HG03045 (cell line): ENCODE results near the gene PLA2G4B.

ENCODE experiments used
- ATAC-seq: cut with Tn5 transposase; IDR thresholded peaks from one replicate; pipeline ENCODE4 v1.9.1; 2021; ENCODE audit warnings: mild to moderate bottlenecking, moderate library complexity; ENCODE audit not compliant: unreplicated experiment

PLA2G4B gene

DNA sequence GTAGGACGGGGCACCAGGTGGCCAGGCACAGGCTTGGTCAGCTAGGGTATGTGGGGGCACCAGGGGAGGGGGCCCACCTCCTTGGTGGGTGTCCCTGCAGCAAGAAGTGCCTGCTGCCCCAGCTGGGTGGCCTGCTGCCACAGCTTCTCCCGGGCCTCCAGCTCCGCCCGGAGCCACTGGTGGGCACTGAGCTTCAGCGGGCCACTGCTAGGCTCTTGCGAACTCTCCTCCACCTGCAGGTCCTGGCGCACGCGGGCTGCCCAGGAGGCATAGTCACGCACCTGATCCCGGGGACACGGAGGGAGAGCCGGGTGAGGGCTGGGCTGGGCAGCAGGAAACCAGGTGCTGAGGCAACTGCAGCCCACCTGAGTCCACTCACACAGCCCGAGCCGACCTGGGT lies 29.7 kb downstream of the PLA2G4B start:
- ATAC-seq, result no peak

DNA sequence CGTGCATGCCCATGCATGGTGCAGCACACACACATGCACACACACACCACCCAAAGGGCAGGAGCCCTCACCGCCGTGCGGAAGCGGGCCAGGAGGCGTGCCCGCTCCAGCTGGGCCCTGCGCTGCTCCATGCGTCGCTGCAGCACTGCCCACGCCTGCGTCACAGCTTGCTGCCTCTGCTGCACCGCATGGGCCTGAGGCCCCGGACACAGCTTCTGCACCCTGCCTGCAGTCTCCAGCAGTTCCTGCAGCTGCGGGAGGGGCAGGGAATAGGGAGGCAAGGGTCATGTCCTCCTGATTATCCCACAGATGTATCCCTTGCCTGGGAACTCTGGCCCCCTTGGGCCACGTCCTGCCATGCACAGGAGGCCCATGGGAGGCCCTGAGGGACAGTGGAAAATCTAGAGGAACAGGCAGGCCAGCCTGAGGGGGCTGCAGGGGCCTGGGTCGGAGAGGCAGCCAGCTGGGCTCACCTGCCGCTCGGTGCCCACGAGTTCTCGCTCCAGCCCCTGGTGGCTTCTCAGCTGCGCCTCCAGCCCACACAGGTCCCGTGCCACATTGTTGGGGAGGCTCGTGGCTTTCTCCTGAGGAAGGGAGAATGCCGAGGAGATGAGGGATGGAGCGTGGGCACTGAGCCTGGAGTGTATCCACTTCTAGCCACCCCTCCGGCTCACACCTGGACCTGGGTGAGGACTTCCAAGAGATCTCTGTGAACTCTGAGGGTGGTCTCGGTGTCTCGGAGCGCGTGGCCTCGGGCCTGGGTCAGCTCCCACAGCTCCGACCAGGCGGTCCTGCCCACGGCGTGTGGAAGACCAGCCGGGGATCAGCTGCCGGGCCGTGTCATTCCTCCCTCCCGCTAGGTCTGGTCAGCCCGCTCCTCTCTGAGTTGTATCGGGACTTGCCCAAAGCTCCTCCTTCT lies 31.4 kb downstream of the PLA2G4B start:
- ATAC-seq, result no peak

DNA sequence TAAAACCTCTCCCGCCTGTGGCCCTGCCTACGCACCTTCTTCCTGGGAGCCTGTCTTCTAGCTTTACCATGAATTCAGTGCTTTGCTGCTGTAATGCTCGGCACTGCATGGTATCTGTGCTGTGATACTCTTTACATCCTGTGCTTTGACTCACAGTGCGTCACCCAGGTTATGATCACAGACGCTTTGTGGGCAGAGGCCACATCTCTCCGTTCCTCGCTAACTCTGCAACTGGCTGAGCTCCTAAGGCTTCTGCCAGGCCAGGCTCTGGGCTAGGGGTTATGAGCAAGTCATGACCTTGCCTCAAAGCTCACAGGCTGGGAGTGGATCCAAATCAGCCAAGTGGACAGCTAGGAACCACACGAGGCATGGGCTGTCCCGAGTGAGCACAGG lies 32.0 kb downstream of the PLA2G4B start:
- no peak for ATAC-seq

DNA sequence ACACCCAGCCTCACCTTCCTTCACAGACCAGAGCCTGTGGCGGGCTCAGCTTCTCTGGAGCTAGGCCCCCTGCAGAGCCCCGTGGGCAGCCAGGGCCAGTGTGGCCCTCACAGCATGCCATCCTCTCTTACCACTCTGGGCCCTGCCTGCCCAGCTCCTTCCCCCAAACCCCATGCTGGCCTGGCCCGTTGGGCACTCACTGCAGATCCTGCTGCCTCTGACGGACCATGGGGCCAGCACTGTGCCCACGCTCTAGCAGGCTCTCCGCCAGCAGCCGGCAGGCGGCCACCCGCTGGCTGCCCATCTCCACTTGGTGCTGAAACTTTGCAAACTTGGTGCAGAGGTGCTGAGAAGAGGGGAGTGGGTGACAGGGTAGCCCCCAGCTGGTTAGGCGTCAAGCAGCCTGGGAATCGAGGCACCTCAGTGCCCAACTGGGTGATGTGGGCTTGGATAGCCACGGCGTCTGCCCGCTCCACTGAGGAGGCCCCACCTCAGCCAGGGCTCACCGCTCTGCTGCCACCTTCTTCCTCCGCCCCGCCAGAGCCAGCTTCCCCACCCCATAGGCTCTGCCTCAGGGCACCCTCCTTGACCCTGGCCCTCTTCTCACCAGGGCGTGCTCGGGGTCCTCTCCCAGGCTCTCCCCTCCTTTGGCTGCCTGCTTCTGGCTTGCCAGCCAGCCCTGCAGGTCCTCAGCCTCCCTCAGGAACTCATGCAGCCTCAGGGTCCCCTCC lies 32.7 kb downstream of the PLA2G4B start:
- ATAC-seq, result no peak

DNA sequence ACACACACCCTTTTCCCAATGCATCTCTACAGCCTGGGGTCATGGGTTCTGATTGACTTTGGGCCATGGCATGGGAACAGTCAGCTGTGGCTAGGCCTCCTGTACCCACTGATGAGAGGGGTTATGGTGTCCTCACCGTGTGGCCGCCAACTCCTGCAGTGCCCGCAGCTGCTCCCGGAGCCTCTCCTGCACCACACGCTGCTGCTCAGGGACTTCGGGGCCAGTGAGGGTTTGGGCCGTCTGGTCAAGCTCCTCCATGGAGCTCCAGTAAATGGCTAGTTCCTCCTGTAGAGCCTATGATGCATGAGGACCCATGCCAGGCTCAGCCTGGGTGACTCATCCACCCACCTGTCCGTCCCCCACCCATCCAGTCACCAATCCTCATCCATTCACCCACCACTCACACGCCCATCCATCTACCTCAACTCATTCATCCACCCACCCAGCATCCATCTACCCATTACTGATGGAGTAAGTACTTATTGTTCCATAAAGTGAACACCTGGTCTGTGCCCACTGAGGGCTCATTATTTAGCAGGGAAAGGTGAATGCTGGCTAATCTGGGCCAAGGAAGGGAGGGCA lies 33.6 kb downstream of the PLA2G4B start:
- ATAC-seq, result no peak

DNA sequence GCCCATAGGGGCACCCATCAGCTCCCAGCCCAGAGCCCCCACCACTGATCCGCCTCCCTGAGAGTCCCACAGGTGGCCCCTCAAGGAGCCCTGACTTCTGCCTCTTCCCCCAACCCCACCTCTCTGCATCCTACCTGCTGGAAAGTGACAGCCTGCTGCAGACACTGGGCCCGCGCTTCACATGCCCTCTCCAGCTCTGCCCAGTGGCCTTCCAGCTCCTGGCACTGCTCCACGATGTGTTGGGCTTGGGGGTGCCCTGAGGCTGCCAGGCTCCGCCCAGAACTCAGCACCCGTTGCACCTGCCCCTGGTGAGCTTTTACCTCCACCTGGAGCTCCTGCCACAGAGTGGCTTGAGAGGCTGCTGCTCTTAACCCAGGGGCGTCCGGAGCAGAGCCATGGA lies 35.1 kb downstream of the PLA2G4B start:
- ATAC-seq, result no peak

DNA sequence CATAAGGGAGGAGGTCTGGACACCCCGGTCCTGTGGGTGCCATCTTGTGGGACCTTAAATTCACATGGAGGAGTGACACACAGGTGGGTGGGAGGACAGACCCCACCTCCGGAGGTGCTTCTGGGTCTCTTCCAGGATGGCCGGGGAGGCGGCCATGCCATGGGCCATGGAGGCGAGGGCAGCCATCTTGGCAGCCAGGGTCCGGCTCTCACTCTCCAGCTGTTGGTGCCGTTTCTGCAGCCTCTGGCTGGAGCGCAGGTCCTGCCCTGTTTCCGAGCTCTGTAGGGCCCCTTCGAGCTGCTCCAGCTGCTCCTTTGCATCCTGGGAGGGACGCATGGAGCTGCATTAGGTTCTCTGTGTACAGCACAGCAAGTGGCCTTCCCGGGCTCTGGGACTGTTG lies 36.1 kb downstream of the PLA2G4B start:
- no peak for ATAC-seq

DNA sequence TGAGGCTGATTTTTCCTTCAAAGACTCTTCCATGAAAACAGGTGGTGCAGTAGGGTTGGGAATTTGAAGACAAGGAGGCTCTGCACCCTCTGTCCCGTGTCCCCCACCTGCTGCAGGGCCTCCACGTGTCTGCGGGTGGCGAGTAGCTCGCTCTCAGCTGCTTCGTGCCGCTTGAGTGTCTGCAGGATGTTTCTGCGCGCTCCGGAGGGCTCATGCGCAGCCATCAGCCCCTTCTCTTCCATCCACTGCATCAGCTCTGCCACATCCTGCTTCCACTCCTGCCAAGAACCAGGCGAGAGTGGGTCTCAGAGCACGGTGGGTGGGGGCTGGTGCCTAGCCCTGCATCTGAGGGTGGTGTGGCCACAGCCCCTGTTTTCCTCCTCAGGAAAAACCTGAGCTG lies 37.4 kb downstream of the PLA2G4B start:
- no peak for ATAC-seq

DNA sequence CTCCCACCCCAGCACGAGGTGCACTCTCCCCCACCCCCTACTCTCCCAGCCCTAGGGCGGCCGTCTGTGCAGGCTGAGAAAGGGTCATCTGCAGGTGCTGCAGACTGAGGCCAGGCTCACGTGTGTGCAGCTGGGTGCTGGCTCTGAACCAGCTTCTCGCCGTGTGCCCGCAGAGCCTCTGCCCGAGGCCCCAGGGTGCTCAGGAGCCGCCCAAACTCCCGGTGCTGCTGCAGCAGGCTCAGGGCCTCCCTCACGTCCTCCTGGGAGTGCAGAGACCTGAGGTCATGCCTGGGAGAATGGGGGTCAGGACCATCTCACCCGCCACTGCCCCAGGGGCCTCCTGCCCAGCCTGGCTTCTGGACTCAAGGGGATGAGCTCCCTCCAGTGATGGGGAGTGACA lies 38.0 kb downstream of the PLA2G4B start:
- ATAC-seq, result no peak

DNA sequence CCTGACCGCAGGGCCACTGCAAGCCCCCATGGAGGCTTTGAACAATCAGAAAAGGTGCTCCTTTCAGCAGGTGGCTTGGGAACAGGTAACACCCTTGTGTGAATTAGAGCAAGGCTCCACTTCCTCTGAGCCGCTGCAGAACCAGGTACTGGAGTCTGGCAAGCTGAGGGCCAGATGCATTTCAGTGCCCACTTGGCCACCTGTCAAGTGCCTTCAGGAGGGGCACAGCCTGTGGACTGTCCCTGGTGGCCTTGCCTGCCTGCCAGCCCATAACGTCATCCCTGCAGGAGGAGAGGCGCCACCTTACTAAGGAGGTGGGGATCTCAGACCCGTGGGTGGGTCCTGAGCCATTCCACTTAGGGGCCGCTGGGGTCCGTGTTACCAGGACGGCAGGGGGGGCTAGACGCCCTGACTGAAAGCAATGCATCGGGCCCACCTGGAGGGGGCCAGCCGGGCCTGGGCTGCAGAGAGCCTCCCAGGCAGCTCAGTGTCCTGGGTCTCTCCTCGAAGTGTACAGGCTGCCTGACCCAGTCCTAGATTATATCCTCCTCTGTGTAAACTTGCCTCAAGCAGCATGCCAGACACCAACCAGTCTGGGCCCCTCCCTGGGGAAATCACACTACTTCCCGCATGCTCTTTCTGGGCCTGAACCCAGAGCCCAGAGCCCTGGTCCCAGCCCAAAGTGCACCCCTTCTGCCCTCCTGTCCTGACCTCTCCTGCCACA lies 39.1 kb downstream of the PLA2G4B start:
- no peak for ATAC-seq

DNA sequence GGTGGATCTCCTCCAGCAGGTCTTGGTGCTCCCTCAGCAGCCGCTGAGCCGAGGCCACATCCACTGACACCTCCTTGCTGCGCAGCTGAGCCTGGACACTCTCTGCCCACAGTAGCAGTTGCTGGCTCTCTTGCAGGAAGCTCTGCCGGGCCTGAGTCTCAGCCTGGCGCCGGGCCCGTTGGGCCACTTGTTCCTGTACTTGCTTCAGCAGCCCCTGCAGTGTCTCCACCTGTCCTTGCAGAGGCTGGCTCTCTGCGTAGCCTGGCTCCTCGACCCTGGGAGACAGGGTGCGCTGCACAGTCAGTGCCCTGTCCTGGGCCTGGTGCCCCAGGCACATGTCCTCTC lies 39.7 kb downstream of the PLA2G4B start:
- ATAC-seq, result no peak

DNA sequence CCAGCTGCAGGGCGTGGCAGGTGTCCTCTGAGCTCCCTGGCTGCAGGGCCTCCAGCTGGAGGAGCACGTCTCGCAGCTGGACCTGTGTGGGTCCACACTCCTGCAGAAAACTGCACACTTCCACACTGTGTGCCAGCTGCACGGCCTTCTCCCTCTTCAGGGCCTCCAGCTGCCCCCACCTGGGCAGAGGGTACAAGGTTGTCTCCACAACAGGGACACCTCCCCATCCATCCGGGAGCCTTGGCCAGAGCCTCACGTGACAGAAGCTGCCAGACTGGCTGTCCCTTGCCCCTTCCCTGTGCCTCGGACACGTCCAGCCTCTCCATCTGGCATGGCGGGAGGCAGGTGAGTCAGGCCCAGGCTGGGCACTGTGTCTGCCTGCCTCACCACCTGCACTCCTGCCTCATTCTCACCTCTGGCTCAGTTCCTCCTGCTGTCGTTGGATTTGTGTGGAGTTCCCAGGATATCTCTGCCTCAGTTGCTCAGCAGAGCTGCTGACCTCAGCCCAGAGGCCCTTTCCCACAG lies 40.7 kb downstream of the PLA2G4B start:
- ATAC-seq, result no peak

DNA sequence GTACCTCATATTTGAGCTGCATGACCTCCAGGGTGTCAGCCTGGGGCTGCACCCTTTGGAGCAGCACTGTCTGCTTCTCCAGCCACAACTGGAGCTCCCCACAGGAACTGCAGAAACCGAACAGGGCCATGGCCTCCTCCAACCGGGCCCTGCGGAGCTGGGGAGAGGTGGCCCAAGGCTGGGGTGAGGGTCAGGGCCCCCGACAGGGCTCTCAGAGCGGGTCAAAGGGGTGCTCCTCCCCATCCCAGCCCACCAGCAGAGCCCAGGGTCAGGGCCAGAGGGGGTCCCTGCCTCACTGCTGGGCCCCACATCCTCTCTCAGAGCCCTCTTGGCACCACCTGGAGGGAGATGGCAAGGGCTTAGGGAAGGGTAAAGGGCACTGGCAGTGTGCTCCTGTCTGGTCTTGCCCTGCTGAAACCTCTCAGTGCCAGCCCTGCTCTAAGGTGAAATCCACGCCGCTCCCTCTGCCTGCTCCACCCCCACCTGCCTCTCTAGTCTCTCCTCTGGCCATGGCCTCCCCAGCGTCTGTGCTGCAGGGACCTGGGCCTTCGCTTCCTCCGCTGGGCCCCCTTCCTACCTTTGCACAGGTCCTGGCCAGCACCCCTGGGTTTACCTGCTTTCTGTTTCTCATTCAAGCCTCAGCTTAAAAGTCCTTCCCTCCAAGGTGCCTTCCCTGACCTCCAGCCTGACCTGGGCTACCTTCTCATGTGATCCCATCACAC lies 41.7 kb downstream of the PLA2G4B start:
- no peak for ATAC-seq

DNA sequence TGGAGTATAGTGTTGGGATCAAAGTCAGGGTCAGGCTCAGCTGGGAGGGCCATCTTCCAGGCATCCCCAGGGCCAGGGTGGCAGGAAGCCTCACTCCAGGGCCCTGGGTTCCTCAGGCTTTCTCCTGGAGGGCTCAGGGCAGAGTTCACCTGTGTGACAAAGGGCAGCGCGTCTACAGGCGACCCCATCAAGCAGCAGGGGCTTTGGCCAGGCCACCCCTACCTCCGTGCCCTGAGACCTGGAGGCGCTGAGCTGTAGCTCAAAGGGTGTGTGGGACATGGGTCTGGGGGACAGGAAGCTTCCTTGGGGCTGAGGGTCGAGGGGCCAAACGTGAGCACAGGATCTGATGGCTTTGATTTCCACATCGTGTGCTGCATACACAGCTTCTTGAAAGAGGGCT lies 42.4 kb downstream of the PLA2G4B start:
- ATAC-seq, result no peak

DNA sequence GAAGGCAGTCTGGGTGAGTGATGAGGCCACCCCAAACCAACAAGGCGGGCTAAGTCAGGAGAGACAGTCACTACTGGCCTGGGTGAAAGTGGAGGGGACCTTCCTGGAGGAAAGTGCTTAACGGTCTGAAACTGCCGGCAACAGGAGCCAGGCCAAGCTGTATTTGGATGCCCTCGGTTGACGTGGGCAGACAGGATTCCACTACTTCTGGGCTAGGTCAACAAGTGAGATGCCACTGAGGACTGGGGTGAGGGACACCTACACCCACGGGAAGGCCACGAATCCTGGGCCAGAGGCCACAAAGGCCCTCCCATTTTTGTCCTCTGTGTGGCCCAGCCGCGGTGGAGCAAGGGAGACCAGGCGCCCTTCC lies 42.9 kb downstream of the PLA2G4B start:
- ATAC-seq, result no peak

DNA sequence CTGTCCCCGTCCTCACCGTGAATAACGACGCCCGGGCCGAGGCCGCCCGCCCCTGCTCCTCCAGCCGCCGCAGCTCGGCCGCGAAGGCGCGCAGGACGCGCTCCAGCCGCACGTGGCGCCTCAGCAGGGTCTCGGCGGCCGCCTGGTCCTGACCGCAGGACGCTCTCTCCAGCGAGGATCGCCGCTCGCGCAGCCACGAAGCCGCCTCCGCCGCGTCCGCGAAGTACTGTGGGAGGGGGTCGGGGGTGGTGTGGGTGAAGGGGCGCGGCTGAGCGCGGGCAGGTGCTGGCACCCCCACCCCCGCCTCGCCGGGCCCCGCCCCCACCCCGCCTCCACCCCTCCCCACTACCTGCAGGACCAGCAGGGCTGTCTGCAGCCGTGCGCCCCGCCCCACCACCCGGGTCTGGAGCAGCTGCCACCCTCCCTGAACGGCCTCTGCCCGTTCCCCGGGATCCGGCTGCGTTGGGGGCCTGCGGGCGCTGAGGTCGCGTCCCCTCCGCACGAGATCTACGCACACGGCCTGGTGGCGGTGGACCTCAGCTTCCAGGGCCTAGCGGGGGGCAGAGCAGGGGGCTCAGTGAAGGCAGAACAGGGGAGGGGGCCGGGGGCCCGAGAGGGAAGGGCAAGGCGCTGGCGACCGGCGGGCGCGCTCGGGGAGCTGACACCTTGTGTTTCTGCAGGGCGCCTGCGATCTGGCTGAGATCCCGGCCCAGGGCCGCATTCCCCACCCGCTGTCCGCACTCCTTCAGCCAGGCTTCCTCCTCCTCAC lies 43.5 kb downstream of the PLA2G4B start:
- no peak for ATAC-seq

DNA sequence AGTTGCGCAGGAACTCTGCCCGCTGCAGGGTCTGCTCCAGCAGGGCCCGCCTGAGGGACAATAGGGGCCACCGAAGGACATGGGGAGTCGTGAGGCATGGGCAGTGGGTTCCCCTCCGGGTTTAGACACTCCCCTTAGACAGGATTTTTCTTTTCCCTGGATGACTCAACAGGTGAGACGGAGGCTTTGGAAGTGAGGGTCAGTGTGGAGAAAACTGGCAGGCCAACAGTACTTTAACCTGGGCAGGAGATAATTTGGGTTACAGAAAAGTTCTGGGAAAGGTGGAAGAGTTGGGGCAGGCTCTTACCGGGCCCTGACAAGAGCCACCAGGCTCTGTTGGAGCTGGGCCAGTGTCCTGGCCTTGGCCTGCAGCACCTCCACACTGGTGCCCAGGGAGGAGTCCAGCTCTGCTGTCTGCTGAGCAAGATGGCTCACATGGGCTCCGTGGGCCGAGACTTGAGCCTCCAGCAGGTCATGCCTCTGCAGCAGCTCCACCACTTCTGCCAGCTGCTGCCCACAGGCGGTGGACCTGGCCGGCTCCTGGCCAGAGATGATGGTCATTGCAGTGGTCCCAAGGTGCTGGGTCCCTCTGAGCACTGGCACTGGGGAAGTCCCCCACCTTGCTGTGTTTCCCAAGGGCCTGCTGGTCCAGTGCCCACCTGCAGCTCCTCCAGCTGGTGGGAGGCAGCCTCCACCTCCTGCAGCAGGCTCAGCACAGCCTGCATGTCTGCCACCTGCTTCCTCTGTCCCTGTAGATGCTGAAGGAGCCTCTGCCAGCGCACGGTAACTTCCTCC lies 44.2 kb downstream of the PLA2G4B start:
- no peak for ATAC-seq

DNA sequence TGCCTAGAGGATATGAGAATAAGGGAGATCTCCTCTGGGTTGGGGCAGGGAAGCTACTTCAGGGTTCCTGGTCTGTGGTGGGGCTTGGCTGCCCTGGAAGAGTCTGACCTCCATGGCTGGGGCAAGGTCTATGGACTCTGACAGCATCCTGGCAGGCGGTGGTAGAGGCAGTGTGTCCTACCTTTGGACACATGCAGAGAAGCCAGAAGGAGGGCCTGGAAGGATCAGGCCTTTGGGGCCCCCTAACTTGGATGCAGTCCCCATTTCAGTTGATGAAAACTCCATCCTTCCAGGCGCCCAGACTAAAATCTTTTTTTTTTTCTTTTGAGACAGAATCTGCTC lies 44.8 kb downstream of the PLA2G4B start:
- ATAC-seq, result no peak

DNA sequence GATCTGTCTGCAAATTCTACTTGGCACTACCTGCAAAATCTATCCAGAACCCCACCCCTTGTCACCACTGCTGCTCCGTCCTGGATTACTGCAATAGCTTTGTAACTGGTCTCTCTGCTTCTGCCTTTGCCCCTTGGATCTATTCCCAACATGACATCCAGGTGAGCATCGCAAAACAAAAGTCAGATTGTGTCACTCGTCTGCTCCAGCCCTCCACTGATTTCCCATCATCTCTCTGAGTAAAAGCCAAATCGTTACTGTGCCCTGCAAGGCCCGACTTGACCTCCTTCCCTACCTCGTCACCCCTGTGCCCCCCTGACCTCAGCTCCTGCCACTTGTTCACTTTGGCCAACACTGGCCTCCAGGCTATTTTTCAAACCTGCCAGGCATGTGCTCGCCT lies 45.8 kb downstream of the PLA2G4B start:
- no peak for ATAC-seq
